ENCODE measurements around the gene MTHFD1. TPM values are rescaled to one million over a fixed set of nuclear protein-coding genes. Genes with fewer than 3 reads are reported as not detected.

Gene MTHFD1
- total and polyA plus RNA-seq, 3 experiments from 2014 or later: 41.1 to 256 (median 247) TPM

GRCh38 chr14:64506721-64507120 is 118.6 kb downstream of the MTHFD1 start:
- DNase-seq: no peak
- peaks cover 0 to 2% (median 0%) of the 10 kb centered on the region in 5 donors for H3K9me3 Mint-ChIP-seq
- H3K9me3 ChIP-seq (ENCODE audit: low read length): no peaks in the 10 kb centered on the region
- peak overlapping the region; percentile 93 to 98 (median 97) for H3K27ac Mint-ChIP-seq
- peak overlapping the region; percentile 93 to 99 (median 94) for H3K4me3 Mint-ChIP-seq
- H3K36me3 Mint-ChIP-seq: peaks cover 0 to 39% (median 6%) of the 10 kb centered on the region in 3 donors
- H3K27me3 Mint-ChIP-seq: peaks cover 0 to 4% of the 10 kb centered on the region in 2 donors
- CTCF ChIA-PET: interaction anchor here (1.8 kb wide), 1 partner anchor 9 kb away, joined by 3 read pairs; no protein-coding TSS in a partner anchor
- H3K27ac ChIP-seq (ENCODE audit: low read depth, low read length): no peak overlapping the region
- H3K4me1 Mint-ChIP-seq: peaks cover 66 to 79% (median 74%) of the 10 kb centered on the region in 3 donors
- no peaks in the 10 kb centered on the region for H3K36me3 ChIP-seq (ENCODE audit: insufficient read depth, low read length)
- H3K4me3 ChIP-seq (ENCODE audit: low read length): peak overlapping the region; percentile 77
- POLR2A ChIA-PET: no interaction called here
- peaks cover 56% of the 10 kb centered on the region for H3K4me1 ChIP-seq (ENCODE audit: insufficient read depth, low read length)
- H3K27me3 ChIP-seq (ENCODE audit: insufficient read depth, low read length, poor library complexity, severe bottlenecking): no peaks in the 10 kb centered on the region

GRCh38 chr14:64507376-64508156 is 119.4 kb downstream of the MTHFD1 start:
- Histone ChIP-seq H3K27ac (ENCODE audit: low read depth, low read length) (no peak overlapping the region), H3K4me1 (ENCODE audit: insufficient read depth, low read length) (peaks cover 59% of the 10 kb centered on the region), H3K36me3 (ENCODE audit: insufficient read depth, low read length) (no peaks in the 10 kb centered on the region), H3K4me3 (ENCODE audit: low read length) (peak overlapping the region; percentile 77), H3K9me3 (ENCODE audit: low read length) (no peaks in the 10 kb centered on the region), H3K27me3 (ENCODE audit: insufficient read depth, low read length, poor library complexity, severe bottlenecking) (no peaks in the 10 kb centered on the region)
- Mint-ChIP-seq H3K4me1 (peaks cover 67 to 79% (median 72%) of the 10 kb centered on the region in 3 donors), H3K27ac (peak overlapping the region; percentile 48 to 98 (median 97)), H3K27me3 (peaks cover 0 to 4% of the 10 kb centered on the region in 2 donors), H3K9me3 (peaks cover 0 to 2% (median 0%) of the 10 kb centered on the region in 5 donors), H3K36me3 (peaks cover 0 to 36% (median 4%) of the 10 kb centered on the region in 3 donors), H3K4me3 (peak overlapping the region; percentile 93 to 99 (median 94))
- no peak for DNase-seq
- ChIA-PET CTCF (interaction anchor here (0.7 to 2.8 kb wide), 4 partner anchors 16 to 164 kb away, joined by 3 to 7 read pairs (median 4); partner anchors contain the start of gene HSPA2), POLR2A (no interaction called here)

- Histone ChIP-seq H3K27me3 (ENCODE audit: insufficient read depth, low read length, poor library complexity, severe bottlenecking) (no peaks in the 10 kb centered on the region), H3K4me3 (ENCODE audit: low read length) (no peak overlapping the region), H3K27ac (ENCODE audit: low read depth, low read length) (no peak overlapping the region), H3K4me1 (ENCODE audit: insufficient read depth, low read length) (peaks cover 66% of the 10 kb centered on the region), H3K36me3 (ENCODE audit: insufficient read depth, low read length) (no peaks in the 10 kb centered on the region), H3K9me3 (ENCODE audit: low read length) (no peaks in the 10 kb centered on the region)
- ChIA-PET CTCF (interaction anchor here (0.6 to 3.2 kb wide), 11 partner anchors 11 to 164 kb away, joined by 3 to 27 read pairs (median 4); partner anchors contain the start of gene HSPA2), POLR2A (interaction anchor here (0.6 kb wide), 1 partner anchor 12 kb away, joined by 3 read pairs; no protein-coding TSS in a partner anchor)
- Mint-ChIP-seq H3K4me1 (peaks cover 74 to 83% (median 74%) of the 10 kb centered on the region in 3 donors), H3K4me3 (peak overlapping the region; percentile 28 to 99 (median 94)), H3K27ac (peak overlapping the region; percentile 47 to 98 (median 92)), H3K9me3 (peaks cover 0 to 2% (median 0%) of the 10 kb centered on the region in 5 donors), H3K36me3 (peaks cover 0 to 31% (median 0%) of the 10 kb centered on the region in 3 donors), H3K27me3 (peaks cover 0 to 4% of the 10 kb centered on the region in 2 donors)
- no peak for DNase-seq
Observed at GRCh38 chr14:64508215-64508776, 120.1 kb downstream of the MTHFD1 start.

GRCh38 chr14:64509036-64509435 is 120.9 kb downstream of the MTHFD1 start:
- Histone ChIP-seq H3K36me3 (ENCODE audit: insufficient read depth, low read length) (no peaks in the 10 kb centered on the region), H3K27me3 (ENCODE audit: insufficient read depth, low read length, poor library complexity, severe bottlenecking) (no peaks in the 10 kb centered on the region), H3K4me3 (ENCODE audit: low read length) (no peak overlapping the region), H3K4me1 (ENCODE audit: insufficient read depth, low read length) (peaks cover 69% of the 10 kb centered on the region), H3K9me3 (ENCODE audit: low read length) (no peaks in the 10 kb centered on the region), H3K27ac (ENCODE audit: low read depth, low read length) (no peak overlapping the region)
- peaks cover 0 to 1% of the 10 kb centered on the region in 2 donors for H3K27me3 Mint-ChIP-seq
- no peak for DNase-seq
- peaks cover 0 to 30% (median 2%) of the 10 kb centered on the region in 3 donors for H3K36me3 Mint-ChIP-seq
- no peaks in the 10 kb centered on the region for H3K9me3 Mint-ChIP-seq
- H3K27ac Mint-ChIP-seq: peak overlapping the region; percentile 14 to 97 (median 82)
- H3K4me1 Mint-ChIP-seq: peaks cover 80 to 90% (median 82%) of the 10 kb centered on the region in 3 donors
- CTCF ChIA-PET: interaction anchor here (0.7 to 3.2 kb wide), 9 partner anchors 12 to 129 kb away, joined by 3 to 27 read pairs (median 4); partner anchors contain the start of gene HSPA2
- POLR2A ChIA-PET: interaction anchor here (0.7 kb wide), 1 partner anchor 14 kb away, joined by 3 read pairs; no protein-coding TSS in a partner anchor
- H3K4me3 Mint-ChIP-seq: peak overlapping the region; percentile 17 to 94 (median 52)

Other genes with a start within 250 kb of the MTHFD1 start
- under 1 TPM; 0.74 to 0.93 TPM for gene ESR2, start 94.0 kb upstream of the MTHFD1 start, total RNA-seq
- gene ESR2, start 94.0 kb upstream of the MTHFD1 start, polyA plus RNA-seq: 0.31 TPM
- 1 to 10 TPM; 3.1 to 3.6 TPM for gene AKAP5, start 77.1 kb downstream of the MTHFD1 start, total RNA-seq
- gene AKAP5, start 77.1 kb downstream of the MTHFD1 start, polyA plus RNA-seq: 1.0 TPM
- gene ZBTB25, start 115.5 kb downstream of the MTHFD1 start, total RNA-seq: 10 to 100 TPM; 21.7 to 22.9 TPM
- gene ZBTB25, start 115.5 kb downstream of the MTHFD1 start, polyA plus RNA-seq: 34.9 TPM
- 10 to 100 TPM; 48.2 to 48.4 TPM for gene ZBTB1, start 116.4 kb downstream of the MTHFD1 start, total RNA-seq
- gene ZBTB1, start 116.4 kb downstream of the MTHFD1 start, polyA plus RNA-seq: 51.7 TPM
- gene HSPA2, start 152.4 kb downstream of the MTHFD1 start, total RNA-seq: 1 to 10 TPM; 1.9 TPM
- gene HSPA2, start 152.4 kb downstream of the MTHFD1 start, polyA plus RNA-seq: 0.87 TPM
- gene PPP1R36, start 161.6 kb downstream of the MTHFD1 start, total RNA-seq: under 1 TPM; 0.22 to 0.24 TPM
- 0.25 TPM for gene PPP1R36, start 161.6 kb downstream of the MTHFD1 start, polyA plus RNA-seq

Measured in CD8-positive, alpha-beta memory T cell (primary cell).